Measurements from ENCODE around the gene SUDS3.

Gene SUDS3

DNA sequence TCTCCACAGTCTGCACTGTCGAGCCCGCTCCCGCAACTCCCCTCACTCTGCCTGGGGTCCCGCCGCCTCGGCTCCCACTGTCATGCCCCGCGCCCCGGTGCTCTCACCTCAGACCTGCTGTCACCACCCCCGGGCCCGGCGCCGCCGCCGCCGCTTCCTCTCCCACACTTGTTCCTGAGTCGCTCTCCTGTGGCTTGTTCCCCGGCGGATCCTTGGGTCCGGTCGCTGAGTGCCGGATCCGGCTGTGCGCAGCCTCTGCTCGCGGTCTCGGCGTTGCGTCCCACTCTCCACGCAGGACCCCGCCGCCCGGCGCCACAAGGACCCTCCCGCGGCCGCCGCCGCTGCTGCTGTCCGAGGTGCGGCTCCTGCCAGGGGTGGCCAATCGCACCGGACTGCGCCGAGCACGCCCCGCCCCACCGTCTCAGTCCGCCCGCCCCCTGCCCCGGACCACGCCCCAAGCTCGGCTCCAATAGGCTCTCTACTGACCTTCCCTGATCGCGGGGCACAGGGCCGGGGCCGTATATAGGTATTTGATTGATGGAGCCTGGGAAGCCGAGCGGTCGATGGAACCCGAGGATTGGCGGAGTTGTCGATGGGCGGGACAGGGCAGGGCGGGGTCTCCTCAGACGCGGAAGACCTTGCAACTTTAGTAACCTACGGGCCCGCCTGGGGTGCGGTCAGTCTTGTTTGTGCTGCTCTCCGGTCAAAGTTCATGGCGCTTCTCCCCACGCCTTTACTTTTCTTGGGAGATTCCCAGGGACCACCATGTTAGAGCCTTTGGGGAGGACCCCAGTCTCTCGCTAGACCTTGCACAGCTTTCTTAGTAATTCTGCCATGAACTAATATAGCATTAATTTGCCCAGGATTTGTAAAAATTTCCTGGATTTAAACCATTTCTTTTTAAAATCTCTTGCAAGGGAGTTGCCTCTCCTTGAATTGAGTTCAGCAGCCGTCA lies 3.5 kb upstream of the SUDS3 start, which contains the start of gene TAOK3:
Gene TAOK3, minus strand, starts transcription at position 367 of the 955 bp plus-strand sequence. CDS start 117,340 bp downstream, outside the sequence.
- H3K79me2 ChIP-seq (ENCODE audit: insufficient read depth, low read length): peaks cover 6% of the 10 kb centered on the region; the same call in 1 of the 2 replicates
- peaks cover 46% of the 10 kb centered on the region for H3K4me1 ChIP-seq (ENCODE audit: insufficient read depth, low read length, severe bottlenecking)
- peak within 1 kb of the TSS; percentile 40 for H3K27ac ChIP-seq (ENCODE audit: low read depth, low read length, poor library complexity, severe bottlenecking)
- peak within 1 kb of the TSS; percentile 97 for H3K4me3 ChIP-seq (ENCODE audit: low read depth, low read length, poor library complexity, severe bottlenecking)
- no peaks in the 10 kb centered on the region for H3K9me3 ChIP-seq (ENCODE audit: low read length)
- no peak for TF ChIP-seq EZH2 (IDR thresholded peaks at IDR 0.05; ENCODE audit: borderline replicate concordance, low read length)
- TF ChIP-seq, protein P1, sequence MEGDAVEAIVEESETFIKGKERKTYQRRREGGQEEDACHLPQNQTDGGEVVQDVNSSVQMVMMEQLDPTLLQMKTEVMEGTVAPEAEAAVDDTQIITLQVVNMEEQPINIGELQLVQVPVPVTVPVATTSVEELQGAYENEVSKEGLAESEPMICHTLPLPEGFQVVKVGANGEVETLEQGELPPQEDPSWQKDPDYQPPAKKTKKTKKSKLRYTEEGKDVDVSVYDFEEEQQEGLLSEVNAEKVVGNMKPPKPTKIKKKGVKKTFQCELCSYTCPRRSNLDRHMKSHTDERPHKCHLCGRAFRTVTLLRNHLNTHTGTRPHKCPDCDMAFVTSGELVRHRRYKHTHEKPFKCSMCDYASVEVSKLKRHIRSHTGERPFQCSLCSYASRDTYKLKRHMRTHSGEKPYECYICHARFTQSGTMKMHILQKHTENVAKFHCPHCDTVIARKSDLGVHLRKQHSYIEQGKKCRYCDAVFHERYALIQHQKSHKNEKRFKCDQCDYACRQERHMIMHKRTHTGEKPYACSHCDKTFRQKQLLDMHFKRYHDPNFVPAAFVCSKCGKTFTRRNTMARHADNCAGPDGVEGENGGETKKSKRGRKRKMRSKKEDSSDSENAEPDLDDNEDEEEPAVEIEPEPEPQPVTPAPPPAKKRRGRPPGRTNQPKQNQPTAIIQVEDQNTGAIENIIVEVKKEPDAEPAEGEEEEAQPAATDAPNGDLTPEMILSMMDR (IDR thresholded peaks at IDR 0.05; ENCODE audit: low read length): no peak
- no peak within 1 kb of the TSS for H2AFZ ChIP-seq (ENCODE audit: low read length)
- H3K9me2 ChIP-seq (ENCODE audit: low read depth, low read length): no peaks in the 10 kb centered on the region
- H3F3A ChIP-seq (ENCODE audit: insufficient read depth, low read length): no peaks in the 10 kb centered on the region
- peak within 1 kb of the TSS; percentile 84 for H3K9ac ChIP-seq (ENCODE audit: low read length)
- no peaks in the 10 kb centered on the region for H3K36me3 ChIP-seq (ENCODE audit: insufficient read depth, low read length)
- H3K27me3 ChIP-seq (ENCODE audit: insufficient read depth, low read length): no peaks in the 10 kb centered on the region
- H3K4me2 ChIP-seq (ENCODE audit: low read length): peak within 1 kb of the TSS; percentile 98
- H4K20me1 ChIP-seq (ENCODE audit: insufficient read depth, low read length): no peaks in the 10 kb centered on the region

DNA sequence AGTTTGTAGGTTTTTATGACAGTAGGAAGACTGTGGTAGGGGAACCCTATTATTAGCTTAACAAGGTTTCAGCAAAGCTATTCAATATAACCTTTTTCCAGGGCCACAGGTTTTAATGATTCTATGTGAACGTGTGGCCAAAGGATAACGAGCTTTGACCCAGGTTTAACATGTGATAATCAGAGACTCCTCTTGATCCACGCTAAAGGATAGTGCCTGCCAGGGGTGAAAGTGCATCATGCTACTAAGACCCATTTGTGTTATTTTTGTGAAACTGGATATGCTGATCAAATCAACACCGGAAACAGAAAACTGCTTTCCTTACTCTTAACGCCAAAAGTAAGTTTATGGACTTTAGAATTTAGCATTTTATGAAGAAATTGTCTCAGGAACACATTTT lies 2.7 kb upstream of the SUDS3 start:
- H3K9me3 ChIP-seq (ENCODE audit: low read length): no peaks in the 10 kb centered on the region
- no peaks in the 10 kb centered on the region for H4K20me1 ChIP-seq (ENCODE audit: insufficient read depth, low read length)
- peak overlapping the region; percentile 97 for H3K4me3 ChIP-seq (ENCODE audit: low read depth, low read length, poor library complexity, severe bottlenecking)
- peak overlapping the region; percentile 80 for H3K9ac ChIP-seq (ENCODE audit: low read length)
- H3K27ac ChIP-seq (ENCODE audit: low read depth, low read length, poor library complexity, severe bottlenecking): no peak overlapping the region
- H3K4me2 ChIP-seq (ENCODE audit: low read length): peak overlapping the region; percentile 84
- no peaks in the 10 kb centered on the region for H3F3A ChIP-seq (ENCODE audit: insufficient read depth, low read length)
- no peaks in the 10 kb centered on the region for H3K9me2 ChIP-seq (ENCODE audit: low read depth, low read length)
- TF ChIP-seq, protein P1 (IDR thresholded peaks at IDR 0.05; ENCODE audit: low read length): no peak
- TF ChIP-seq EZH2 (IDR thresholded peaks at IDR 0.05; ENCODE audit: borderline replicate concordance, low read length): no peak
- H3K27me3 ChIP-seq (ENCODE audit: insufficient read depth, low read length): no peaks in the 10 kb centered on the region
- H3K79me2 ChIP-seq (ENCODE audit: insufficient read depth, low read length): peaks cover 10% of the 10 kb centered on the region; the same call in 1 of the 2 replicates
- H3K4me1 ChIP-seq (ENCODE audit: insufficient read depth, low read length, severe bottlenecking): peaks cover 50% of the 10 kb centered on the region
- H3K36me3 ChIP-seq (ENCODE audit: insufficient read depth, low read length): no peaks in the 10 kb centered on the region
- H2AFZ ChIP-seq (ENCODE audit: low read length): no peak overlapping the region

DNA sequence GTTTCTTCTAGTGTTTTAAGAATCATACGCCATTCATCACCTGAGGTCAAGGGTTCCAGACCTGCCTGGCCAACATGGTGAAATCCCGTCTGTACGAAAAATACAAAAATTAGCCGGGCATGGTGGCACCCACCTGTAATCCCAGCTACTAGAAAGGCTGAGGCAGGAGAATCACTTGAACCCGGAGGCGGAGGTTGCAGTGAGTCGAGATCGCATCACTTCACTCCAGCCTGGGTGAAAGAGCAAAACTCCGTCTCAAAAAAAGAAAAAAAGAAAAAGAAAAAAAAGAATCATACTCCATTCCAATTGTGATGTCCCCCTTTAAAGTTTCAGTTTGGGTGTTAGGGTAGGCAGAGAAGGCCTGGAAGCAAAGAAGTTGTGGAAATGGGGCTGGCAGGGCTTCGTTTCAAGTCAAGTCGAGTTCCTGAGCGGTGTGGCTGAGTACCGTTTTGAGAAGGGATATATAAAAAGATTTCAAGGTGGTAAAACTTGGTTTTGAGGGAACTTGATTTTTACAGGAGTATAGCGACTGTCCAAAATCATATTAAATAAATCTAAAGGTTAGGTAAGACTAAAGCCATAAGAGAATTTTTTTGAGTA lies 2.1 kb upstream of the SUDS3 start:
- Histone ChIP-seq H3K27ac (ENCODE audit: low read depth, low read length, poor library complexity, severe bottlenecking) (no peak overlapping the region), H3K9ac (ENCODE audit: low read length) (no peak overlapping the region), H3K9me2 (ENCODE audit: low read depth, low read length) (no peaks in the 10 kb centered on the region), H3K4me1 (ENCODE audit: insufficient read depth, low read length, severe bottlenecking) (peaks cover 50% of the 10 kb centered on the region), H3K4me3 (ENCODE audit: low read depth, low read length, poor library complexity, severe bottlenecking) (no peak overlapping the region), H2AFZ (ENCODE audit: low read length) (no peak overlapping the region), H3K4me2 (ENCODE audit: low read length) (peak overlapping the region; percentile 84; the same call in 1 of the 2 replicates), H3K9me3 (ENCODE audit: low read length) (no peaks in the 10 kb centered on the region), H4K20me1 (ENCODE audit: insufficient read depth, low read length) (no peaks in the 10 kb centered on the region), H3K79me2 (ENCODE audit: insufficient read depth, low read length) (peaks cover 10% of the 10 kb centered on the region; the same call in 1 of the 2 replicates), H3K27me3 (ENCODE audit: insufficient read depth, low read length) (no peaks in the 10 kb centered on the region), H3F3A (ENCODE audit: insufficient read depth, low read length) (no peaks in the 10 kb centered on the region), H3K36me3 (ENCODE audit: insufficient read depth, low read length) (peaks cover 4% of the 10 kb centered on the region; the same call in 1 of the 2 replicates)
- TF ChIP-seq, protein P1 (IDR thresholded peaks at IDR 0.05; ENCODE audit: low read length): no peak
- no peak for TF ChIP-seq EZH2 (IDR thresholded peaks at IDR 0.05; ENCODE audit: borderline replicate concordance, low read length)

All from OCI-LY1 (cell line).